T-helper 22 cell (primary cell): Measurements from ENCODE around the gene IFFO2.

Experiments used
- DNase-seq: peaks from one replicate; pipeline ENCODE4 v3.0.0-alpha.2; 2020; ENCODE audit warnings: low read depth

IFFO2 gene

DNA sequence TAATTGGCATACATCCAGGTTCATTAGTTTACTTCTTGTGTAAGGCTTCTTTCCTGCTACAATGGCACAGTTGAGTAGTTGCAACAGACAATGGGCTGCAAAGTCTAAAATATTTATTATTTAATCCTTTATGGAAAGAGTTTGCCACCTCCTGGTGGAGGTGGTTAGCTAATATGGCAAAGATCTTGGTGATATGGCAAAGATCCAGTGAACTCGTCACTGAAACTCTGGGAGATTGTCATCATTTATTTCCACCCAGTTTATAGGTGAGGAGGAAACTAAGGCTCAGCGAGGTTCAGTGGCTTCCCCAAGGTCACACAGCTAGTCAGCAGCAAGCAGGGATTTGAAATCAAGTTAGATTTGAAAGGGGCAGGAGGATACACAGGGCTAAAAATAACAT lies 16.1 kb upstream of the IFFO2 start:
- no peak for DNase-seq

DNA sequence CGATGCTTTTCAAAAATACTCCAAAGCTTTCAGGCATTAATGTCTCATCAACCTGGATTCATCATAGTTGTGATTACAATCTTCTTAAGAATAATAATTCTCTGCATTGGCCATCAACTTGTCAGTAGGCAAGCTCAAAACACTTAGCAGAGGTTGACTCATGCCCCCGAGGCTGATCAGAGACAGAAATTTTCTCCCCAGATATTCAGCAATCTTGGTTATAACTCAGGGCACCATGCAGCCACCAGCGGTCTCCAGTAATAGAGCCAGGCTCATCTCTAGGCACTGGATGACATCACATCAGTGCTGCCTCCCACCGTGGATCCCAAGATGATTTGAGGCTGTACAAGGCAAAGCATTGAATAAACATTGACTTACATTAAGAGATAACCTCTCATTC lies 14.3 kb upstream of the IFFO2 start:
- no peak for DNase-seq

DNA sequence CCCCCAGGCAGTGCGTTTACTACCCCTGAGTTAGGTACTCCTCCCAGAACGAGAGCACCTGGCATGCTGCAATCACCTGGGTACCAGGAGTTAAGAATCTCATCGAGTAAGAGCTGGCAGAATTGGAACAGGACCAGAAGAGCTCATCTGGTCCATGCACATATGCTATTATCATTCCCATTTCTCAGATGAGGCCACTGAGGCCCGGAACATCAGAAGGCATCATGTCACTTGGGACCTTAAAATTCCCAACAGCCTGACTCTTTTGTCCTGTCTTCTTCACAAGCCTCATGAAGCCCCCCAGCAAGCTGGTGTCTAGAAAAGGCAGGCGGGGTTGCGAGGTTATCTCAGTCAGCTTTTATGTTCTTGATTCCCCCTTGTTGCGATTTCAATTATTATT lies 13.9 kb upstream of the IFFO2 start:
- DNase-seq: no peak

DNA sequence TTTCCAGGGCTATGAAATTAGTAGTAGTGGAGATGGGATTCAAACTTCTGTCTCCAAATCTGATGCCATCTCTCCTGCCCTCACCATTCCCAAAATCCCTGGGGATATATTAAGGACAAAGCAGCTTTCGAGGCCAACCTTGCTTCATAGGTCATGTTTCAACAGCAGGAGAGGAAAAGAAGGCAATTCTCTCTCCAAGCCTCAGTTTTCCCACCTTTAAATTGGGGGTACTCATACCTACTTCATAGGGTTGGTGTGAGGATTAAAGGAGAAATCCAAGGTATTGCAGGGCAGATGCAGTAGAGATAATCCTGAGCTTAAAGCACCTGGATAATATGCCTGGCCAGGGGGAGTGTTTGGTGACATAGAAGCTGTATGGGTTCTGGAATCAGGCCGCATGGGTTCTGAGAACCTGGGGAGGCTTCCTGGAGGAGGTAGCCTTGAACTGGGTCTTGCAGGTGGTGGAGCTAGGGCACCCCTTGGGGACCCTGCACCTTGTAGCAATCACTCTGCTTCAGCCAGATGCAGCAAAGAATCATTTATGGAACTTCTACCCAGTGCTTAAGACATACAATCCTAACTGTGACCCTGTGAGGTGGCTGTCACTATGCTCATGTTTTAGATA lies 10.7 kb upstream of the IFFO2 start:
- no peak for DNase-seq

DNA sequence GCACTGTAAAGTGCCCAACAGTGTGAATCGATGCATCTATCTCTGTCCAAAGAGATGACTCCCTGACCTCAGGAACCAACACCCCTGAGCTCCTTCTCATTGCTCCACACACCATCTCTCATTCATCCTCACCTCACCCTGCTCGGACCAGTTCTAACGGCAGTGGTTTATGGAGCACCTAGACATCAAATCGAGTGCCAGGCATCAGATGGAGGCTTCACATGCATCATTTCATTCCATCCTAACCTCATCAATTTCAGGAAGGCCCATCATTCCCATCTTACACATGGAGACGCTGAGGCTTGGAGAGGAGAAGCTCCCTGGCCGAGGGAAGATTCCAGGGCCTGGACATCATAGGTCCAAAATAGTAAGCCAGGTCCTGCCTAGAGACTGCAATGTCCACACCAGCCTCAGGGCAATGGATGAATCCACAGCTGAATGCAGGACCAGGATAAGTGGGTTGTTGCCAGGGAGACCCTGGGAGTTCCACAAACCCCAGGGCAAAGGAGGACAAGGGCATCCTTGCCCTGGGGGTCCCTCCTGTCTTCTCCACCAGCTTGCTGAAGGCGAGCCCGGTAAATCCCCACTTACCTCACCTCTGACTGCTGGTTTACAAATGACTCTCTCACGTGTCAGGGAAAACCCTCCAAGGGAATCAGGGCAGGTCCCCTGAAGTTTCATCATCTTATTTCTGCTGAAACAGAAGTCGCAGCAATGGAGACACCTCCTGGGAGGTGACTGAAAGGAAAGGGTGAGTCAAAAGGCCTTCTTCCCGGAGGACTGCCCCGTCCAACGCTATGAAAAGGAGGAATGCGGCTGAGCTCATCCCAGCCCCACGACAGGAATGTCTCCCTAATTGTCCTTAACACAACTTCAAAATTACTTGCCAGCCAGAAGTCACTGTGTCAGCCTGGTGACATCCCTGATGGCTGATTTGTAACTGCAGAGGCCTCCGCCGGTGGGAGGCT lies 9.0 kb upstream of the IFFO2 start:
- no peak for DNase-seq

DNA sequence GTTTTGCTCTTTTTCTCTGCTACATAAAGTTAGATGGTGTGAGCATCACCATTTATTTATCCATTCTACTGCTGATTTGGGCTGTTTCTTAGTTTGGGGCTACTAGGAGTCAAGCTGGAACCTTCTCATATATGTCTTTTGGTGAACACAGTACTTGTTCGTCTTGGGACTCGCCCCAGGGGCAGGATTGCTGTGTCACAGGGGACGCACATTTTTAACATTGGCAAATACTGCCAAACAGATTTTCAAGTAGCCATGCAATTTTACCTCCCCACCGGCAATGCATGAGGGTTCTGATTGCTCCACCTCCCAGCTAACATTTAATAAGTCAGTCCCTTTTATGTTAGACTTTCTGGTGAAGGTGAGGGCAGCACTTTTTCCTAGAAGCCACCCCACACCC lies 7.5 kb upstream of the IFFO2 start:
- DNase-seq: no peak

DNA sequence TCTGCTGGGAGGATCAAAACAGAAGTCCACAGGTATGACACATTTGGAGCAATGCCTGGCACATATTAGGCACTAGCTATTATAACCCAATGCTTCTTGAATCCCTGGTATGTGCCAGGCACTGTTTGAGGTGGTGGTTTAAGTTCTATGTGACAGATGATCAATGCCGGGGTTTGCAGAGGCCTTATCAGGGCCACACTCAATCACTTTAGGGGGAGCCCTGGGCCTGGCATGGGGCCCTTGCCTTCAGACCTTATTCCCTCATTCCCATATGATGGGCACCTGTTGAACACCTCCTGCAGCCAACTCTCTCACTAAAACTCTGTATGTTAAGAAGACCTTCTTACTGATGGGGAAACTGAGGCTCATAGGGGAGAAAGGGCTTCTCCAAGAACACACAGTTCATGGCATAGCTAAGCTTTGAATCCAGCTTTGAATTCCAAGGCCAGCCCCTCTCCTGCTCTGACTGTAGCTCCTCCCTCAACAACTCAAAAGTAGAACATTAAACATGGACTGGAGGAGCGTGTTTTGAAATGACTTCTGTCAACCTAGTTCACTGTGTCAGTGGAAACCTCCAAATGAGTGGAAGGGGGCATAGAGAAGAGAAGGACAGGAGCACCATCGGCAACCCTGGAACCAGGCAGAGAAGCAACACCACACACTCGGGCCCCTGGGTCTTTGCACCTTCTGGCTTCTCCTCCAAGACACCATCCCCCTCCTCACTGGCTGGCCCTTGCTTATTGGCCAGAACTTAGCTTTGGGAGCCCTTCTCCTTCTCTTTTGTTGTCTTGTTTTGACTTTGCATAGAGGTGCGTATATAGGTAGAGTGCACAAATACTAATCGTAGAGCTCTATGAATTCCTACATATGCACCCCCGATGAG lies 6.6 kb upstream of the IFFO2 start:
- no peak for DNase-seq

DNA sequence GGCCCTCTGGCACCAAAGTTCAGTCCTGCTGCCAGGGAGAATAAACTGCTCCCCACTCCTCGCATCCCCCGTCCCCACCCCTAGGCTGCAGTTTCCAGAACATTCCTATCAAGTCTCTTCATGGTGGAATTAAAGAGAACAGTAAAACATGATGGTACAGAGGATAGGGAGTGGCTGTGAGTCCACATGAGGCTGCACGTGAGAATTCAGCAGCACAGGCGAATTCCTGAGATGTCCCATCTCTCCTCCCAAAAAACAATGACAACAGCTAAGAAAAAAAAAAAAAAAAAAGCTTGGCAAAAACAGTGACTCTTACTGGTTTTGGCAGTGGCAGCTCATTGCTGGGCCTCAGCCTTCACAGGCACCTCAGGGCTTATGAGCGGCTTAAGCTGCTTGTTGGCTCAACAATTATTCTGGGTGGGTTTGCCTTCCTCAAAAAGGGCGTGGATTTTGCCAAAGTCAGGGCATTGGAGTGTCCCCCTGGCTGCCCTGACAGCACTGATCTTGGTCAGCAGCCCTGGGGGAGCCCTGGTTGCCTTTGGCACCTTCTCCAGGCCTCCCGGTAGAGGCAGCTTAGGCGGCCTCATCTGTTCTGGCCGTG lies 5.7 kb upstream of the IFFO2 start:
- DNase-seq: no peak

DNA sequence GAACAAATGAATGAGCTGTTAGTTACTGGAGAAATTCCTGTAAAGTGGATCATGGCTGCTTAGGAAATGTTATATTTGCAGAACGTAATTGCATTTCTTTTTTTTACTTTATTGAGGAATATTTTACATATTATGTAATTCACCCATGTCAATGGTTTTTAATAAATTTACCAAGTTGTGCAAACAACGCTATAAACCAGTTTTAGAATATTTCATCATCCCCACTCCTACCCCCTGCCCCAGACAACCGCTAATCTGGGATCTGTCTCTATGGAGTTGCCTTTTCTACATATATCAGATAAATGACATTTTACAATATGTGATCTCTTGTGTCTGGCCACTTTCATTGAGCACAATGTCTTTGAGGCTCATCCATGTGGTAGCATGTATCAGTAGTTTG lies 4.3 kb upstream of the IFFO2 start:
- no peak for DNase-seq

DNA sequence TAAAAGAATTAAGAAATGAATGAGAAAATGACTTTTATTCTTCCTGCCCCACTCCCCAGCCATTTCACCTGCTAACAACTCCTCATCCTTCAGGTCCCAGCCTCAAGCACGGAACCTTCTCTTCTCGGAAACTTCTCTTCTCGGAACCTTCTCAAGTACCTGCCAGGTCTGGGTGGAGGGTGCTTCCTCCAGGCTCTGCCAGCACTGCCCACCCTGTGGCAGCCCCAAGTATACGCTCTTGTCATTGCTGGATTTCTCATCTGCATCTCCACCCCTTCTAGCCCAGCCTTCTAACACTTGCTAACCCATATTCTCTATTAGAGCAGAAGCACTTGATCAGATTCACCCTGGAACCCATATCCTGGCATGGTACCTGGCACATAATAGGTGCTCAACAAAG lies 3.9 kb upstream of the IFFO2 start:
- no peak for DNase-seq

DNA sequence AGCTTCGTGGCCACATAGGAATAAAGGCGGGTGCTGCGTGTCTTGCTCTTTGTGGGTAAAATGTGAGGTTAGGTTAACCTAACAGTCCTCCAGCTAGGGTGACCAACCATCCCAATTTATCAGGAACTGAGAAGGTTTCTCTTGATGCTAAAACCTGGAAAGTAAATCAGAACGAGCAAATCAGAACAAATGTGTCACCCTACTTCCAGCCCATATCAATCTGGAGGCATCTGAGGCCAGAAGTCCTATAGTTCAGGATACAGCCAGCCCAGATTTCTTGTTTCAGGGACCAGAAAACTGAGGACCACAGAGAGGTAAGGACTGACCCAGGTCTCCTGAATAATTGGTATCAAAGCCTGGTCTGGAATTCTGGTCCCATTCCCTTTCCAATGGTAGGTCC lies 3.1 kb upstream of the IFFO2 start:
- DNase-seq: no peak

DNA sequence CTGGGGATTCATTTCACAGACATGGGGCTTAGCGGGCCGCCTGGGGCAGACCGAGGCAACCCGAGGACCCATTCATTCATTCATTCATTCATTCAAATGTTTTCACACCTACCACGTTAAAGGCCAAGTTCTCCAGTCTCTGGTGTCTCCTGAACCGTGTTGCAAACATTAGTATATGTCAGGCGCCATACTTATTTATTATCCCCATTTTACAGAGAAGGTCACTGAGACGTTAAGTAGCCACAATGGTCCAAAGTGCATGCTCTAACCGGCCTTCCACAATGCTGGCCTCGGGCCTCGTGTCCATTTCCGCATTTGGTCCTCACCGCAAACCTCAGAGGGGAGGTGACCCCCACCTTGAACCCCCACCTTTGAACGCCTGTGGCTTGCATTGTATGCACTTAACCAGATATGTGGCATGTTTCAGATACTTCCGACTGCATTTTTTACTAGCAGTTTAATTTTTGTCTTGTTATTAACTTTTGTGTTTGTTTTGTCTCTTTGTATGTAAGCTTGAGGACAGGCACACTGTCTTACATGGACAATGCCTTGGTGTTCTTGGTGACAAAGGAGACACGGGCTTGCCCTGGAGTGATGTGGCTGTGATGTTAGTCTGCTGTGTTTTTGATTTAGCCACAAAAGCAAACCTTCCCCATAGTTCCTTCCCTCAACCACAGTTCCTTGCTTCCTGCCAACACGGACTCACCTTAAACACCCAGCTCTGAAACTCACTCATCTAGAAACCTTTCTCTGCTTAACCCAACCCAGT lies 1.2 kb upstream of the IFFO2 start:
- DNase-seq: no peak

DNA sequence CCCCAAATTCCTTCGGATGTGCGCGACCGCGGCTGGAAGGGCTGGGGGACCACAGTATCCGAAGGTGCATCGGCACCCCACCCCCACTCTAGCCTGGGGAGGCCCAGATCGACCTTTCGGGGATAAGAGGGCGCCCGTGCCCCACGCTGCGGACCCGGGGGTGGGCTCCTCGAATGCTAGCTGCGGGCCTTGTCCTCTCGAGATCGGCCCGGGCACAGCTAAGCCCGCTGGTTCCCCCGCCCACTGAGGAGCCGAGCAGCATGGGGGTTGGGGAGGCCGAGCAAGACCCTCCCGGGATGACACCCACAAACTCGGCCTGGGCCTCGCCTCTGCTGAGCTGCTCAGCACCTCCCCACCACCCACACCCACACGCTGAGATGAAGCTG lies 653 bp upstream of the IFFO2 start:
- DNase-seq: no peak

DNA sequence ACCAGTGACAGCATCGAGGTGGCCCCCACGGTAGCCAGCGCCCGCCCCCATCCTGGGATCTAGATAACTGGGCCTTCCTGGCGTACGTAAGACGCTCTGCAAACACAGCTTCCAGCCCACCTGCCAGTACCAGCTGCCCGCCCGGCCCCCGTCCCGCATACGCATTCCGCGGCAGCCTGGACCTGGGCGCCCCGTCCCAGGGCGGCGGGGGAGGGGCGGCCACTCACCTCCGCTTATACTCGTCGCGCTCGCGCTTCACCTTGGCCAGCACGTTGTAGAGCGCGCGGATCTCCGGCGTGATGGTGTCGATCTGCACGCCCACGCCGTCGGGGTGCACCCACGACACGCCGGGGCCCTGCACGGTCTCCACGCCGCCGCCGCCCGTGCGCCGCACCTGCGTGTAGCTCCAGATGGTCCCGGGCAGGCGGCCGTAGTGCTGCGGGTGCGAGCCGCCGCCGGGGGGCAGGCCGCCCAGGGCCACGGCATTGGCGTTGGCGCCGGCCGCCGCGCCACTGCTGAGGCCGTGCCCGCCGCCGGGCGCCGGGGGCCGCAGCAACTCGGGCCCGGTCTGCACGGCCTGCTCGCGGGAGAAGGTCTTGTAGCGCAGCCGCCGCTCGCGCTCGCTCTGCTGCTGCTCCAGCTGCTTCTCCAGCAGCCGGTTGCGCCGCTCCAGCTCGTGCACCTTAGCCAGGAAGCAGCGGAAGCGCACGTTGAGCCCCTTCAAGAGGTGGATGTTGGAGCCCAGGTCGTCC lies 859 bp downstream of the IFFO2 start:
- DNase-seq: peak; percentile 49

DNA sequence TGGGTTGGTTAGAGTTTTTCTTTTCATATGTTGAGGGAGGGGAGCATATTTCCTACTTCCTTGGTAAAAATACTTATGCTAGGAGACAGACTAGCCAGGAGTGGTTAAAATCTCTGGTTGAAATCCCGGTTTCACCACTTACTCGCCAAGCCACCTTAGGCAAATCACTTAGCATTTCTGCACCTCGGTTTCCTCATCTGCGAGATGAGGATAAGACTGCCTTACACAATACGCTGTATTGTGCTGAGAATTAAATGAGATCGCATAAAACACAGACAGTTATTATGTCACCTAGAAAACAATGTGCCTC lies 1.4 kb downstream of the IFFO2 start:
- no peak for DNase-seq

DNA sequence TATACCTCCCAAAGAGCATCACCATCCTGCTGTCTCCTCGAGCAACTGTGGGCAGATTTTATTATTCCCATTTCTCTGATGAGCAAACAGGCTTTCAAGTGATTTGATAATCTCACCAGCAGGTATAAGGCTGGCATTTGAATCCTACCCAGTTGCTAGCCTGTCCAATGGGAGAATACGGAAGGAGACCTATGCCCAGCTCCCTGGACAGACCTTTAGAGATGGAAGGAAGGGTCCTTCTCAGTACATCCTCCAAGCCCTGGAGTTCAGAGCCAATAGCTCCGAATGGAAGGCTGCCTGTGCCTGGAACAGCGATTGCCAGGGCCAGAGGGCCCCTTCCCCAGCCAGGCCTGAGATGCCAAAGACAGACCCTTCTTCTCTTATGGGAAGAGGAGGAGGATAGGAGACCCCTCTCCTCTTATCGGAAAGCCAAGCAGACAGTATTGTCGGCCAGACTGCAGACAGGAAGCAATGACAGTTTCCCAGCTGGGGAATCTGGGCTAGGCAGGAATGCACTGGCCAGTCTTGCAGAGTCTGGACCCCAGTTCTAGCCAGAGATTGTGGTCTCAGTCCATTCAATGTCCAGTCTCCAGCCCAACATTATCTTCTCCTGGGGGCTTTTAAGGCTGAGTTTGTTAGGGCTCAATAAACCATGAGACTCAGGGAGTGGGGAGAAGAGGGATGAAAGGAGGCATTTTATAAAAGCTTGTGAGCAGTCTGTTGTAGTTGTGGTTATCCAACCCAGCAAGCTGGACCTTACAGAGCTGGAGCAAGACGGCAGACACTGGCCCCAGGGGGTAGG lies 2.0 kb downstream of the IFFO2 start:
- no peak for DNase-seq

DNA sequence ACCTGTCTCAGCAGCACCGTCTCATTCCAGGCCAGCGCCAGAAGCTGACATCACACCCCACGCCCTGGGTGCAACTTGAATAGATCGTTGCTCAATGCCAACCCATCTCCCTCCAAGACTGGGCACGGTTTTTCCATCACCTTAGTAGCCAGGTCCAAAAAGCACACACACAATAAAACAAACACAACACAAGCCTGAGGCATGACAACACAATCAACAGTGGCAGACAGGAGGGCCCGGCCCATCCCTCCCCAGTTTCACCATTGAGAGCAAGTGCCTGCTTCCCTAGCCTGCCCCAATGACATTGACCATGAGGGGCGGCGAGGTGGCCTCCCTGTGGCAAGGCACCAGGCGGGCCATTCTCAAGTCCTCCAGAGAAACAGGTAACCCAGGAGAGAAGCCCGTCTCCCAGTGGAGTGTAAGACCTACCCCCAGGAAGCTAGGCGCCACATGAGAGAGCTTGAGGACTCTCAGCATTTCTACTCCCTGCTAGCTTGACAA lies 2.7 kb downstream of the IFFO2 start:
- DNase-seq: no peak

DNA sequence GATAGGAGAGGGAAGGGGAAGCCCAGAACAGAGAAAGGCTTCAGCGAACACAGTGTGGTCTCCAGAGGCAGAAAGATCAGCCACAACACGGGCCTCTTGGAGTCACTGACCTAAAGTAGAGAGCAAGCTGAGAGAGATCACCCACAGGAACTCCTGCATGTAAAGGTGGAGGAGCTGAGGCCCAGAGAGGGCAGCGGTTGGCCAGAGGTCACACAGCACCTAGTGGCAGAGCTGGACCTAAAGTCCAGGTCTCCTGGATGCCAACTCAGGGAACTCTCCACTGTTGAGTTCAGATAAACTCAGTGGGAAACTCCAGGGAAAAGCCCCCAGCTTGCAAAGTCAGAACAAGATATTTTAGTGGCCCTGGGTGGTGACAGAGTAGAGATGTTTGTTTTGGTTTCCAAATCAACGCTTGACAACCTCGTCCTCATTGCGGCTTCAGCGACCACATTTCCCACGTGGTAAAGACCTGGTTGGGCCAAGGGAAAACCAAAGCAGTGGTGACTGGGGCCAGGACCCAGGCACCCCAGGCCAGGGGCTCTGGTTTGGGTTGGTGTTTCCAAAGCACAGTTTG lies 4.6 kb downstream of the IFFO2 start:
- DNase-seq: peak; percentile 75

DNA sequence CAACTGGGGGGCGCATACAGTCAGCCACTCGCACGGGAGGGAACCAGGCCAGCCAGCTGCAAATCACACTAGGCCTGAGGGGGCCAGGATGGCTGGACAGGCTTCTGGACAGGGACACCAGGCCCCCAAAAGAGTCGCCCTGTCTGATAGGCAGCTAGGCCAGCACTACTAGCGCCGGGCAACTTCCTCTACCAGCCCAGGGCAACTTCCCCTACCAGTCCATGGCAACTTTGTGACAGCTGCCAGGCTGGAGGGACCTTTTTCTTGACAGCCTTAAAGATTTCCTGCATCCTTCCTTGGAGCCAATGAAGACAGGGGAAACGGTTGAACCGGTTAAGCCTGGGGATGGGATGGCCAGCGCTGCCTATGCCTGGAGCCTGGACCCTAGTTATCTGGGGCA lies 5.1 kb downstream of the IFFO2 start:
- DNase-seq: no peak
